Osteoblast (primary cell): ENCODE data around the gene ODAPH. TPM values are rescaled to one million over a fixed set of nuclear protein-coding genes. Genes with fewer than 3 reads are reported as not detected.
"Not testable (repeated sequence)": the region's sequence is repeated elsewhere in the genome, so short reads cannot be mapped to it uniquely, and the experiment has no call there.

ENCODE experiments used
- DNase-seq: peaks from one replicate; pipeline ENCODE4 v3.0.0; 2011; ENCODE audit warnings: low spot score, mixed read lengths; ENCODE audit not compliant: insufficient read length; ENCODE audit errors: missing footprints
- H2AFZ ChIP-seq: 2 replicates; pipeline ENCODE4 v1.6.0; 2011; ENCODE audit warnings: mild to moderate bottlenecking, low read length
- H3K27ac ChIP-seq: 2 replicates; pipeline ENCODE4 v1.5.1; 2011; ENCODE audit warnings: mild to moderate bottlenecking, low read depth, low read length, moderate library complexity
- H3K27me3 ChIP-seq: 2 replicates; pipeline ENCODE4 v1.6.0; 2012; ENCODE audit warnings: mild to moderate bottlenecking, control low read depth, inconsistent platforms, low read length, moderate library complexity; ENCODE audit not compliant: insufficient read depth
- H3K36me3 ChIP-seq: 2 replicates; pipeline ENCODE4 v1.5.1; 2011; ENCODE audit warnings: mild to moderate bottlenecking, low read length, control low read depth, moderate library complexity; ENCODE audit not compliant: insufficient read depth
- H3K4me1 ChIP-seq: 2 replicates; pipeline ENCODE4 v1.5.1; 2011; ENCODE audit warnings: mild to moderate bottlenecking, low read length, control low read depth, moderate library complexity; ENCODE audit not compliant: insufficient read depth
- H3K4me2 ChIP-seq: 2 replicates; pipeline ENCODE4 v1.6.0; 2011; ENCODE audit warnings: mild to moderate bottlenecking, low read length; ENCODE audit not compliant: insufficient read depth
- H3K4me3 ChIP-seq: fragments of 200-600 bp; sonication (generic); 3 replicates; pipeline ENCODE4 v1.5.1; 2012; ENCODE audit warnings: mild to moderate bottlenecking, low read length, inconsistent platforms; ENCODE audit not compliant: insufficient read depth
- H3K79me2 ChIP-seq: 2 replicates; pipeline ENCODE4 v1.6.0; 2012; ENCODE audit warnings: mild to moderate bottlenecking, low read length, control low read depth, inconsistent platforms; ENCODE audit not compliant: insufficient read depth
- H3K9me3 ChIP-seq: 2 replicates; pipeline ENCODE4 v1.5.1; 2011; ENCODE audit warnings: low read depth, low read length, control low read depth
- H4K20me1 ChIP-seq: 2 replicates; pipeline ENCODE4 v1.6.0; 2012; ENCODE audit warnings: mild to moderate bottlenecking, low read length, control low read depth; ENCODE audit not compliant: insufficient read depth
- total RNA-seq: library from RNA; depleted of rRNA; stranded (reverse); fragments of >200 nt; gene quantifications from 2 replicates; pipeline ENCODE4 v1.2.3, GENCODE V29; 2012
- TF ChIP-seq, protein P1 (sequence below): IDR thresholded peaks from 2 replicates; pipeline ENCODE4 v1.5.1; 2011; ENCODE audit warnings: mild to moderate bottlenecking, low read depth, low read length, moderate library complexity; ENCODE audit errors: extremely low read depth

The ODAPH gene
- total RNA-seq, 1 donor = not detected

DNA sequence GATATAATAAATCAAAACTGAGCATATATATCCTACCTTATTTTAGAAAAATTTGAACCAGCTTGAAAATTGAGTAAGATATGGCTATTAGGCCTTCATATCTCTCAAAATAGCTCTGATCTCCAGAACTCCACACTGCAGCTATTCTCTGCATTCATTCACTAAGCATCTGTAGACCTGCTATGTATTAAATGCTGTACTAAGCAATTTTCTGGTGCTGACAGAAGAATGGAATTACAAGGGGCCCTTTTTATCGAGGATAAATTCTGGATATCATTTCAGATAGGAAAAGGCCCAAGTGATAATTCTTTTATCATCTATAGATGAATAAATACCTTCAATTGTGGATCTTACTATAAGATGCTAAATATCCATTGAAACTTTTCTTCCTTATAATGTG is 39.7 kb upstream of the ODAPH start:
- Histone ChIP-seq H2AFZ (no peak overlapping the region), H3K27me3 (no peaks in the 10 kb centered on the region), H3K36me3 (peaks cover 23% of the 10 kb centered on the region), H3K4me3 (no peak overlapping the region), H3K27ac (no peak overlapping the region), H3K4me2 (no peak overlapping the region), H3K4me1 (peaks cover 33% of the 10 kb centered on the region), H3K9me3 (no peaks in the 10 kb centered on the region), H4K20me1 (peaks cover 8% of the 10 kb centered on the region), H3K79me2 (peaks cover 49% of the 10 kb centered on the region)
- DNase-seq = peak; percentile 43
- TF ChIP-seq, protein P1, sequence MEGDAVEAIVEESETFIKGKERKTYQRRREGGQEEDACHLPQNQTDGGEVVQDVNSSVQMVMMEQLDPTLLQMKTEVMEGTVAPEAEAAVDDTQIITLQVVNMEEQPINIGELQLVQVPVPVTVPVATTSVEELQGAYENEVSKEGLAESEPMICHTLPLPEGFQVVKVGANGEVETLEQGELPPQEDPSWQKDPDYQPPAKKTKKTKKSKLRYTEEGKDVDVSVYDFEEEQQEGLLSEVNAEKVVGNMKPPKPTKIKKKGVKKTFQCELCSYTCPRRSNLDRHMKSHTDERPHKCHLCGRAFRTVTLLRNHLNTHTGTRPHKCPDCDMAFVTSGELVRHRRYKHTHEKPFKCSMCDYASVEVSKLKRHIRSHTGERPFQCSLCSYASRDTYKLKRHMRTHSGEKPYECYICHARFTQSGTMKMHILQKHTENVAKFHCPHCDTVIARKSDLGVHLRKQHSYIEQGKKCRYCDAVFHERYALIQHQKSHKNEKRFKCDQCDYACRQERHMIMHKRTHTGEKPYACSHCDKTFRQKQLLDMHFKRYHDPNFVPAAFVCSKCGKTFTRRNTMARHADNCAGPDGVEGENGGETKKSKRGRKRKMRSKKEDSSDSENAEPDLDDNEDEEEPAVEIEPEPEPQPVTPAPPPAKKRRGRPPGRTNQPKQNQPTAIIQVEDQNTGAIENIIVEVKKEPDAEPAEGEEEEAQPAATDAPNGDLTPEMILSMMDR = no peak

DNA sequence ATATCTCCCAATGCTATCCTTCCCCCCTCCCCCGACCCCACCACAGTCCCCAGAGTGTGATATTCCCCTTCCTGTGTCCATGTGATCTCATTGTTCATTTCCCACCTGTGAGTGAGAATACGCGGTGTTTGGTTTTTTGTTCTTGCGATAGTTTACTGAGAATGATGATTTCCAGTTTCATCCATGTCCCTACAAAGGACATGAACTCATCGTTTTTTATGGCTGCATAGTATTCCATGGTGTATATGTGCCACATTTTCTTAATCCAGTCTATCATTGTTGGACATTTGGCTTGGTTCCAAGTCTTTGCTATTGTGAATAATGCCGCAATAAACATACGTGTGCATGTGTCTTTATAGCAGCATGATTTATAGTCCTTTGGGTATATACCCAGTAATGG is 36.4 kb upstream of the ODAPH start:
- not testable (repeated sequence) for H3K4me2 ChIP-seq, H3K27me3 ChIP-seq, H3K9me3 ChIP-seq

DNA sequence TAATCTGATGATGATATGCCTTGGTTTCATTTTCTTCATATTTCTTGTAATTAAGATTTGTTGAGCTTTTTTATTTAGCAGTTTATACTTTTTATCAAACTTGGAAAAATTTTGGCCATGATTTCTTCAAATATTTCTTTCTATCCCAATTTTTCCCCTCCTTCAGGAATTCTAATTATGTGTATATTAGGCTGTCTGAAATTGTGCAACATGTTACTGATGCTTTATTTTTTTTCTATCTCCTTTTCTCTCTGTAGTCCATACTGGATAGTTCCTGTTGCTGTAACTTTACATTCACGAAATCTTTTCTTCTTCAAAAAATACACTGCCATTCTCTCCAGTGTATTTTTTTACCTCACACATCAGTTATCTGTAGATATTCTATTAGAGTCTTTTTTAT is 30.8 kb upstream of the ODAPH start:
- Histone ChIP-seq H3K27me3 (no peaks in the 10 kb centered on the region), H3K4me1 (no peaks in the 10 kb centered on the region), H3K4me2 (no peak overlapping the region), H2AFZ (no peak overlapping the region), H3K9me3 (no peaks in the 10 kb centered on the region), H4K20me1 (no peaks in the 10 kb centered on the region), H3K4me3 (no peak overlapping the region), H3K79me2 (peaks cover 6% of the 10 kb centered on the region), H3K36me3 (peaks cover 30% of the 10 kb centered on the region), H3K27ac (no peak overlapping the region)
- DNase-seq = no peak
- TF ChIP-seq, protein P1 = no peak

More for the DNA sequence above, 36.4 kb upstream of the ODAPH start:
- Histone ChIP-seq H3K79me2 (peaks cover 21% of the 10 kb centered on the region), H3K36me3 (peaks cover 23% of the 10 kb centered on the region)
- H3K4me1 ChIP-seq, H2AFZ ChIP-seq, H3K4me3 ChIP-seq, DNase-seq, H3K27ac ChIP-seq, H4K20me1 ChIP-seq: not testable (repeated sequence)

DNA sequence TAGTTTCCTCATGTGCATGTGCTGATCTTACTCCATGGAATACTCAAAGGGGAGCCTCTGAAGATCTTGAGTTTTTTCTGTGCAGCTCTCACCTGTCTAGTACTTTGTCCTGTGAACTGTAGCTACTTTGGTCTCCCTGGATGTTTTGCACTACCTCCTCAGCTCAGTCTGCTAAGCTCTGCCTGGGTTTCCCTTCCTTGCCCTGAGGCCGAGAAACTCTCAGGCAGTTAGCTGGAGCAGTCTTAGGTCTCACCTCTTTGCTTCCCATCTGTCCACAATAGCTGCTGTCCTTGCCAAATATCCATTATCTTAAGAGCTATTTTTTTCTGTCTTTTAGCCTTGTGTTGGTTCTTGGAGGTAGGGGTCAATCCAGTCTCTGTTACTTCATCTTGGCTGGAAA is 30.0 kb upstream of the ODAPH start:
- Histone ChIP-seq H4K20me1 (no peaks in the 10 kb centered on the region), H3K36me3 (peaks cover 36% of the 10 kb centered on the region), H3K4me2 (no peak overlapping the region), H3K79me2 (no peaks in the 10 kb centered on the region), H3K4me1 (no peaks in the 10 kb centered on the region), H3K27me3 (no peaks in the 10 kb centered on the region), H3K4me3 (no peak overlapping the region), H3K9me3 (no peaks in the 10 kb centered on the region), H3K27ac (no peak overlapping the region), H2AFZ (no peak overlapping the region)
- DNase-seq = no peak
- TF ChIP-seq, protein P1 = no peak
